Measurements from ENCODE around the gene METAP1D. TPM values are rescaled to one million over a fixed set of nuclear protein-coding genes. Genes with fewer than 3 reads are reported as not detected.

The METAP1D gene
- total and polyA plus RNA-seq, 2 donors (not counting 3 experiments of a cell fraction or from before 2014, with no cell fraction given) = 4.2 to 8.1 TPM

DNA sequence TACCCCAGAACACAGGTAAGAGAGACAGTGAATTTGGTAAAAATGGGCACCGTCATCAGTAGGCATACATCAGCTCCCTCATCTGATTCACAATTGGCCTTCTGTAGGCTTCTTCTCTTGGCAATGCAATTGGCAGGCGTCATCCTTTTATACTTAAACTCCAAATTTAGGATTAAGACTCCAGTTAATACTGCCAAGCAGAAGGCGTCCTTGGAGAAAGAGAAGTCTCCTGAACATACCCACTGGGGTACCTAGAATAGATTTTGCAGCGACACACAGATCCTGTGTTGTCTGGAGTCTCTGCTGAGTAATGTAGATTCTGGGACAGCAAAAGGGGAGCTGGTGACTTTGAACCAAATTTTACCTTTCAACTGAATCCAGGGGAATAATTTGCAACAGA lies 592 bp upstream of the METAP1D start:
- Histone ChIP-seq H3K4me1 (ENCODE audit: control insufficient read depth, extremely low read depth, insufficient read depth, low read length) (peaks cover 9% of the 10 kb centered on the region), H3K27ac (ENCODE audit: insufficient read depth, low read depth, low read length) (no peak overlapping the region), H4K20me1 (replicated peaks; ENCODE audit: control insufficient read depth, extremely low read depth, insufficient read depth, low read length) (no peaks in the 10 kb centered on the region), H3K79me2 (ENCODE audit: control insufficient read depth, insufficient read depth, low read length) (no peaks in the 10 kb centered on the region), H3K4me3 (replicated peaks in 1 of 3; ENCODE audit: insufficient read depth in 1 of 3, low read depth in 1 of 3, low read length in 3 of 3) (peak overlapping the region; percentile 7 to 93 (median 57)), H3K9me1 (replicated peaks; ENCODE audit: control insufficient read depth, extremely low read depth, insufficient read depth, low read length) (no peaks in the 10 kb centered on the region), H3K9ac (replicated peaks; ENCODE audit: extremely low read depth, insufficient read depth, low read length) (peak overlapping the region; percentile 4), H3K4me2 (ENCODE audit: insufficient read depth, low read length) (peak overlapping the region; percentile 76), H3K27me3 (ENCODE audit: control insufficient read depth in 2 of 2, insufficient read depth in 2 of 2, low read length in 2 of 2) (peaks cover 8 to 16% of the 10 kb centered on the region in 2 experiments), H2AFZ (ENCODE audit: low read depth, low read length) (peak overlapping the region; percentile 75), H3K36me3 (ENCODE audit: control insufficient read depth in 2 of 2, extremely low read depth in 1 of 2, insufficient read depth in 2 of 2, low read length in 2 of 2) (no peaks in the 10 kb centered on the region), H3K9me3 (replicated peaks; ENCODE audit: control insufficient read depth, insufficient read depth, low read length) (no peaks in the 10 kb centered on the region)
- ChIA-PET CTCF (no interaction called here), POLR2A (no interaction called here)
- no TSS peak for BruUV-seq (replicated peaks)
- dilution Hi-C loops (cut with MboI; ENCODE audit: extremely low pct_ligation_motif_present, low sequenced_read_pairs) (no loop called here), intact Hi-C loops (cut with micrococcal nuclease) (loop anchor here (2.0 kb wide), 2 partner anchors 76 to 104 kb away; partner anchors contain the start of genes DLX2 and HAT1)
- TF ChIP-seq GATA2 (IDR thresholded peaks at IDR 0.05; ENCODE audit: insufficient read depth, insufficient read length, low read depth, low read length) (no peak), MYC (IDR thresholded peaks at IDR 0.05; ENCODE audit: low read depth, low read length) (no peak)
- TF ChIP-seq, protein P1, sequence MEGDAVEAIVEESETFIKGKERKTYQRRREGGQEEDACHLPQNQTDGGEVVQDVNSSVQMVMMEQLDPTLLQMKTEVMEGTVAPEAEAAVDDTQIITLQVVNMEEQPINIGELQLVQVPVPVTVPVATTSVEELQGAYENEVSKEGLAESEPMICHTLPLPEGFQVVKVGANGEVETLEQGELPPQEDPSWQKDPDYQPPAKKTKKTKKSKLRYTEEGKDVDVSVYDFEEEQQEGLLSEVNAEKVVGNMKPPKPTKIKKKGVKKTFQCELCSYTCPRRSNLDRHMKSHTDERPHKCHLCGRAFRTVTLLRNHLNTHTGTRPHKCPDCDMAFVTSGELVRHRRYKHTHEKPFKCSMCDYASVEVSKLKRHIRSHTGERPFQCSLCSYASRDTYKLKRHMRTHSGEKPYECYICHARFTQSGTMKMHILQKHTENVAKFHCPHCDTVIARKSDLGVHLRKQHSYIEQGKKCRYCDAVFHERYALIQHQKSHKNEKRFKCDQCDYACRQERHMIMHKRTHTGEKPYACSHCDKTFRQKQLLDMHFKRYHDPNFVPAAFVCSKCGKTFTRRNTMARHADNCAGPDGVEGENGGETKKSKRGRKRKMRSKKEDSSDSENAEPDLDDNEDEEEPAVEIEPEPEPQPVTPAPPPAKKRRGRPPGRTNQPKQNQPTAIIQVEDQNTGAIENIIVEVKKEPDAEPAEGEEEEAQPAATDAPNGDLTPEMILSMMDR (IDR thresholded peaks at IDR 0.05; ENCODE audit: extremely low read depth in 1 of 2, insufficient read depth in 1 of 2, low read depth in 1 of 2, low read length in 2 of 2) = no peak
- peak; percentile 8 for FAIRE-seq
- DNase-seq (ENCODE audit: low read depth, low spot score) = no peak

DNA sequence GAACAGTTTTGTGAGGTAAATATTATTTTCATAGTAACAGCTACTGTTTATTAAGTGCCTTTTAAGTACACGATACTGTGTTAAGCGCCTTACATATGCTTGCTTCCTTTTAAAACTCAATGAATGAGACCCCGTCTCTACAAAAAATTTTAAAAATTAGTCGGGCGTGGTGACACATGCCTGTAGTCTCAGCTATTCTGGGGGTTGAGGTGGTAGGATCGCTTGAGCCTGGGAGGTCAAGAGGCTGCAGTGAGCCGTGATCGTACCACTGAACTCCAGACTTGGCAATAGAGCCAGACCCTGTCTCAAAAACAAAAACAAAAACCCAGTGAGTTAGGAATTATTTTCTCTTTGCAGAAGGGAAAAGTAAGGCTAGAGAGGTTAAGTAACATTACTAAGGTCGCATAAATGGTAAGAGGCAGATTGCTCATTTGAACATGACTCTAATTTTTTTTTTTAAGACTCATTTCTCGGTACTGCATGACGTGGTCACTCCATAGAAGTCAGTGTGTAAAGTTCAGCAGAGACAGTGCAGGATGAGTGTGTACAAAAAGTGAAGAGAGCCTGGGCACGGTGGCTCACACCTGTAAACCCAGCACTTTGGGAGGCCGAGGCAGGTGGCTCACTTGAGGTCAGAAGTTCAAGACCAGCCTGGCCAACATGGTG lies 1.1 kb downstream of the METAP1D start:
- peak overlapping the region in 1 of 3 experiments; percentile 65 for H3K4me3 ChIP-seq (replicated peaks in 1 of 3; ENCODE audit: insufficient read depth in 1 of 3, low read depth in 1 of 3, low read length in 3 of 3)
- H2AFZ ChIP-seq (ENCODE audit: low read depth, low read length) = peak overlapping the region; percentile 65
- peak overlapping the region; percentile 52 for H3K9ac ChIP-seq (replicated peaks; ENCODE audit: extremely low read depth, insufficient read depth, low read length)
- DNase-seq (ENCODE audit: low read depth, low spot score) (no peak), FAIRE-seq (no peak)
- TF ChIP-seq POLR2A (IDR thresholded peaks at IDR 0.05; ENCODE audit: low read depth, low read length) (no peak), POLR2AphosphoS5 (IDR thresholded peaks at IDR 0.05; ENCODE audit: insufficient read depth, low read depth, low read length) (no peak), GATA2 (IDR thresholded peaks at IDR 0.05; ENCODE audit: insufficient read depth, insufficient read length, low read depth, low read length) (no peak), EZH2 (IDR thresholded peaks at IDR 0.05; ENCODE audit: borderline replicate concordance, low read depth, low read length, severe bottlenecking) (no peak), FOS (IDR thresholded peaks at IDR 0.05; ENCODE audit: borderline replicate concordance, insufficient read depth, low read length) (no peak)
- TF ChIP-seq, protein P2, sequence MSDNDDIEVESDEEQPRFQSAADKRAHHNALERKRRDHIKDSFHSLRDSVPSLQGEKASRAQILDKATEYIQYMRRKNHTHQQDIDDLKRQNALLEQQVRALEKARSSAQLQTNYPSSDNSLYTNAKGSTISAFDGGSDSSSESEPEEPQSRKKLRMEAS (IDR thresholded peaks at IDR 0.05; ENCODE audit: insufficient read depth, insufficient read length) = no peak
- TF ChIP-seq, protein P1 (IDR thresholded peaks at IDR 0.05; ENCODE audit: extremely low read depth in 1 of 2, insufficient read depth in 1 of 2, low read depth in 1 of 2, low read length in 2 of 2) = no peak
- ChIA-PET POLR2A (interaction anchor here (0.7 kb wide), 1 partner anchor 59 kb away, joined by 3 read pairs; no protein-coding TSS in a partner anchor), CTCF (no interaction called here)
- dilution Hi-C loops (cut with MboI; ENCODE audit: extremely low pct_ligation_motif_present, low sequenced_read_pairs) (no loop called here), intact Hi-C loops (cut with micrococcal nuclease) (no loop called here)
- no peaks in the 10 kb centered on the region for H3K9me1 ChIP-seq (replicated peaks; ENCODE audit: control insufficient read depth, extremely low read depth, insufficient read depth, low read length)
- H3K79me2 ChIP-seq (ENCODE audit: control insufficient read depth, insufficient read depth, low read length) = no peaks in the 10 kb centered on the region
- no TSS peak for BruUV-seq (replicated peaks)
- H4K20me1 ChIP-seq (replicated peaks; ENCODE audit: control insufficient read depth, extremely low read depth, insufficient read depth, low read length) = no peaks in the 10 kb centered on the region
- no peak overlapping the region for H3K27ac ChIP-seq (ENCODE audit: insufficient read depth, low read depth, low read length)
- H3K27me3 ChIP-seq (ENCODE audit: control insufficient read depth in 2 of 2, insufficient read depth in 2 of 2, low read length in 2 of 2) = peaks cover 5 to 16% of the 10 kb centered on the region in 2 experiments
- no peaks in the 10 kb centered on the region for H3K36me3 ChIP-seq (ENCODE audit: control insufficient read depth in 2 of 2, extremely low read depth in 1 of 2, insufficient read depth in 2 of 2, low read length in 2 of 2)
- H3K4me1 ChIP-seq (ENCODE audit: control insufficient read depth, extremely low read depth, insufficient read depth, low read length) = peaks cover 9% of the 10 kb centered on the region
- H3K4me2 ChIP-seq (ENCODE audit: insufficient read depth, low read length) = peak overlapping the region; percentile 84
- no peaks in the 10 kb centered on the region for H3K9me3 ChIP-seq (replicated peaks; ENCODE audit: control insufficient read depth, insufficient read depth, low read length)

Data from endothelial cell of umbilical vein (primary cell).